Thyroid gland (tissue), 4 donors: ENCODE data around the gene NUDT4. TPM values are rescaled to one million over a fixed set of nuclear protein-coding genes. Genes with fewer than 3 reads are reported as not detected.

Source experiments
- DNase-seq, 2 donors: peaks; one replicate each; pipeline ENCODE4 v3.0.0-alpha.2; 2019
- H3K27ac ChIP-seq, 3 donors: fragments of 200-600 bp; sonication (generic); 1 replicate in 2 of 3; 2 replicates in 1 of 3; pipeline ENCODE4 v1.5.1; 2016 to 2019; ENCODE audit warnings: mild to moderate bottlenecking in 1 of 3, moderate library complexity in 1 of 3
- H3K27me3 ChIP-seq: fragments of 200-600 bp; sonication (generic); one replicate; pipeline ENCODE4 v1.5.1; 2019
- H3K36me3 ChIP-seq, 2 donors: fragments of 200-600 bp; sonication (generic); one replicate each; pipeline ENCODE4 v1.5.1; 2016 to 2019
- H3K4me1 ChIP-seq, 2 donors: fragments of 200-600 bp; sonication (generic); one replicate each; pipeline ENCODE4 v1.5.1; 2017 to 2019
- H3K4me3 ChIP-seq, 3 donors: fragments of 200-600 bp; sonication (generic); replicated peaks in 1 of 3; 1 replicate in 2 of 3; 2 replicates in 1 of 3; pipeline ENCODE4 v1.5.1; 2016; ENCODE audit warnings: mild to moderate bottlenecking in 1 of 3
- H3K9me3 ChIP-seq: fragments of 200-600 bp; sonication (generic); one replicate; pipeline ENCODE4 v1.5.1; 2017
- POLR2A ChIP-seq, 2 donors: fragments of 450-650 bp; IDR thresholded peaks; one replicate each; pipeline ENCODE4 v1.6.1; 2017; ENCODE audit warnings: antibody characterized with exemption in 2 of 2, mild to moderate bottlenecking in 2 of 2, moderate library complexity in 1 of 2
- WGBS, 2 donors: methylation state at CpG; one replicate each; pipeline ENCODE4 v1.1.5; 2017; 5-methylcytosine and 5-hydroxymethylcytosine counted together
- intact Hi-C: fragments of 100-400 bp; cut with DNase I; formaldehyde crosslinking; loops from one replicate; pipeline ENCODE4 v1.15.1; 2023
- total RNA-seq, 4 donors: library from RNA; depleted of rRNA; stranded (reverse); fragments of >200 nt; gene quantifications; one replicate each; pipeline ENCODE4 v1.2.3, GENCODE V29; 2016
- TF ChIP-seq, protein P1 (sequence below), 6 experiments: fragments of 200-600 bp in 3 of 6; fragments of 450-650 bp in 3 of 6; sonication (generic) in 3 of 6; IDR thresholded peaks; one replicate each; pipeline ENCODE4 v1.5.1; 2016 to 2019; ENCODE audit warnings: antibody characterized with exemption in 6 of 6, mild to moderate bottlenecking in 2 of 6, inconsistent platforms in 1 of 6, moderate library complexity in 1 of 6

NUDT4 gene
- total RNA-seq, 4 donors from 2014 or later = 102 to 125 (median 110) TPM

DNA sequence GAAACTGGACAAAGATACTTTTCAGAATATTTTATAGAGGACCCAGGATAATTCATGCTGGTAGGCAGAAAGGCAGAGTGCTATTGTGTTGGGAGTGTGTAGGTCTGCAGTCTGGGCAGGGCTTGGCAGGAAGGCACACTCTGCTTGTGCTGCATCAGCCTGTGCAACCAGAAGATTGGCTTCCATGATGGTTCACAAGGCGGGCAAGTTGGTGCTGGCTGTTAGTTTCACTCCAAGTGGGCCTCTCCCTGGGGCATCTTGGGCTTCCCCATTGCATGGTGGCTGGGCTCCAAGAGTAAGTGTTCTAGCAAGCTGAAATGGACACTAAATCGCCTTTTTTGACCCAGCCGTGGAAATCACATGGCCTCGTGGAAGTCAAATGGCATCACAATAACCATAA, 65.9 kb downstream of the NUDT4 start:
- H3K9me3 ChIP-seq = no peaks in the 10 kb centered on the region
- no peak overlapping the region for H3K27ac ChIP-seq
- no peaks in the 10 kb centered on the region for H3K36me3 ChIP-seq
- peaks cover 17 to 18% of the 10 kb centered on the region in 2 donors for H3K4me1 ChIP-seq
- intact Hi-C loops = no loop called here
- H3K27me3 ChIP-seq = no peaks in the 10 kb centered on the region
- H3K4me3 ChIP-seq = no peak overlapping the region
- TF ChIP-seq POLR2A (IDR thresholded peaks at IDR 0.05) = no peak
- TF ChIP-seq, protein P1, sequence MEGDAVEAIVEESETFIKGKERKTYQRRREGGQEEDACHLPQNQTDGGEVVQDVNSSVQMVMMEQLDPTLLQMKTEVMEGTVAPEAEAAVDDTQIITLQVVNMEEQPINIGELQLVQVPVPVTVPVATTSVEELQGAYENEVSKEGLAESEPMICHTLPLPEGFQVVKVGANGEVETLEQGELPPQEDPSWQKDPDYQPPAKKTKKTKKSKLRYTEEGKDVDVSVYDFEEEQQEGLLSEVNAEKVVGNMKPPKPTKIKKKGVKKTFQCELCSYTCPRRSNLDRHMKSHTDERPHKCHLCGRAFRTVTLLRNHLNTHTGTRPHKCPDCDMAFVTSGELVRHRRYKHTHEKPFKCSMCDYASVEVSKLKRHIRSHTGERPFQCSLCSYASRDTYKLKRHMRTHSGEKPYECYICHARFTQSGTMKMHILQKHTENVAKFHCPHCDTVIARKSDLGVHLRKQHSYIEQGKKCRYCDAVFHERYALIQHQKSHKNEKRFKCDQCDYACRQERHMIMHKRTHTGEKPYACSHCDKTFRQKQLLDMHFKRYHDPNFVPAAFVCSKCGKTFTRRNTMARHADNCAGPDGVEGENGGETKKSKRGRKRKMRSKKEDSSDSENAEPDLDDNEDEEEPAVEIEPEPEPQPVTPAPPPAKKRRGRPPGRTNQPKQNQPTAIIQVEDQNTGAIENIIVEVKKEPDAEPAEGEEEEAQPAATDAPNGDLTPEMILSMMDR (IDR thresholded peaks at IDR 0.05) = no peak
- DNase-seq = no peak
- 91 to 97% methylated on average over 4 of the region's 4 CpGs for WGBS, 2 donors

GRCh38 chr12:93447555-93448290, 70.0 kb downstream of the NUDT4 start:
- TF ChIP-seq, protein P1 (IDR thresholded peaks at IDR 0.05) = no peak
- no peak for TF ChIP-seq POLR2A (IDR thresholded peaks at IDR 0.05)
- intact Hi-C loops = no loop called here
- Histone ChIP-seq H3K4me3 (no peak overlapping the region), H3K36me3 (no peaks in the 10 kb centered on the region), H3K9me3 (no peaks in the 10 kb centered on the region), H3K4me1 (peaks cover 2 to 3% of the 10 kb centered on the region in 2 donors), H3K27me3 (no peaks in the 10 kb centered on the region), H3K27ac (no peak overlapping the region)
- DNase-seq = no peak
- WGBS, 2 donors = 71 to 72% methylated on average over 4 of the region's 4 CpGs

GRCh38 chr12:93448796-93449195, 71.1 kb downstream of the NUDT4 start:
- H3K27ac ChIP-seq = no peak overlapping the region
- no peak for DNase-seq
- intact Hi-C loops = no loop called here
- H3K4me1 ChIP-seq = no peaks in the 10 kb centered on the region
- TF ChIP-seq, protein P1 (IDR thresholded peaks at IDR 0.05) = no peak
- no peak for TF ChIP-seq POLR2A (IDR thresholded peaks at IDR 0.05)
- H3K27me3 ChIP-seq = no peaks in the 10 kb centered on the region
- H3K4me3 ChIP-seq = no peak overlapping the region
- H3K36me3 ChIP-seq = no peaks in the 10 kb centered on the region
- 72 to 79% methylated on average over 5 of the region's 5 CpGs for WGBS, 2 donors
- H3K9me3 ChIP-seq = no peaks in the 10 kb centered on the region

- Histone ChIP-seq H3K9me3 (no peaks in the 10 kb centered on the region), H3K27ac (no peak overlapping the region), H3K27me3 (no peaks in the 10 kb centered on the region), H3K4me1 (no peaks in the 10 kb centered on the region), H3K4me3 (no peak overlapping the region), H3K36me3 (no peaks in the 10 kb centered on the region)
- TF ChIP-seq POLR2A (IDR thresholded peaks at IDR 0.05) = no peak
- TF ChIP-seq, protein P1 (IDR thresholded peaks at IDR 0.05) = no peak
- intact Hi-C loops = no loop called here
- no peak for DNase-seq
- WGBS, 2 donors = 89 to 97% methylated on average over 1 of the region's 1 CpG
These were observed 71.6 kb downstream of the NUDT4 start for GRCh38 chr12:93449277-93449676.

GRCh38 chr12:93451423-93452158, 73.9 kb downstream of the NUDT4 start:
- DNase-seq = no peak
- Histone ChIP-seq H3K4me3 (no peak overlapping the region), H3K27me3 (no peaks in the 10 kb centered on the region), H3K36me3 (no peaks in the 10 kb centered on the region), H3K9me3 (no peaks in the 10 kb centered on the region), H3K27ac (no peak overlapping the region), H3K4me1 (no peaks in the 10 kb centered on the region)
- TF ChIP-seq, protein P1 (IDR thresholded peaks at IDR 0.05) = no peak
- no peak for TF ChIP-seq POLR2A (IDR thresholded peaks at IDR 0.05)
- 78 to 80% methylated on average over 3 of the region's 3 CpGs for WGBS, 2 donors
- intact Hi-C loops = no loop called here
